Measurements from ENCODE around the gene ARRDC2. TPM values are rescaled to one million over a fixed set of nuclear protein-coding genes. Genes with fewer than 3 reads are reported as not detected.

The ARRDC2 gene
- total and polyA plus RNA-seq, 2 of the 13 experiments (the other 11 are each of a cell fraction or from before 2014, with no cell fraction given), result 2.1 to 3.4 TPM

GRCh38 chr19:18000915-18001776, 6.8 kb upstream of the ARRDC2 start (continued):
- TF ChIP-seq RAD51 (IDR thresholded peaks at IDR 0.05; ENCODE audit: borderline replicate concordance), result no peak
- no peak for TF ChIP-seq SMC3 (IDR thresholded peaks at IDR 0.05; ENCODE audit: low read length)
- no peak for TF ChIP-seq CEBPZ (IDR thresholded peaks at IDR 0.05; ENCODE audit: low read length)
- no peak for TF ChIP-seq JUN (CRISPR knock-in tag; IDR thresholded peaks at IDR 0.05)
- no peak for TF ChIP-seq ZNF33B (CRISPR knock-in tag; IDR thresholded peaks at IDR 0.05)
- TF ChIP-seq PBX2 (CRISPR knock-in tag; IDR thresholded peaks at IDR 0.05), result no peak
- no peak for TF ChIP-seq ZNF414 (CRISPR knock-in tag; IDR thresholded peaks at IDR 0.05)
- TF ChIP-seq MED1 (CRISPR knock-in tag; IDR thresholded peaks at IDR 0.05), result peak; percentile 39; the same call in 1 of the 2 replicates
- peak; percentile 97 for TF ChIP-seq ZNF777 (CRISPR knock-in tag; IDR thresholded peaks at IDR 0.05)
- TF ChIP-seq TP53 (CRISPR knock-in tag; conservative IDR thresholded peaks at IDR 0.05), result no peak
- no peak for TF ChIP-seq ZKSCAN8 (CRISPR knock-in tag; IDR thresholded peaks at IDR 0.05; ENCODE audit: borderline replicate concordance)
- TF ChIP-seq ZSCAN5A (CRISPR knock-in tag; IDR thresholded peaks at IDR 0.05; ENCODE audit: borderline replicate concordance), result no peak
- no peak for TF ChIP-seq ZNF619 (CRISPR knock-in tag; IDR thresholded peaks at IDR 0.05)
- TF ChIP-seq ZNF550 (CRISPR knock-in tag; IDR thresholded peaks at IDR 0.05; ENCODE audit: borderline replicate concordance), result no peak
- no peak for TF ChIP-seq KDM3A (CRISPR knock-in tag; IDR thresholded peaks at IDR 0.05; ENCODE audit: low read depth)
- no peak for TF ChIP-seq AGO2 (optimal IDR thresholded peaks at IDR 0.05; ENCODE audit: low read depth, low read length)
- peak; percentile 56 for TF ChIP-seq PHF8 (CRISPR knock-in tag; IDR thresholded peaks at IDR 0.05)
- no peak for TF ChIP-seq ZNF740 (CRISPR knock-in tag; IDR thresholded peaks at IDR 0.05)
- no peak for TF ChIP-seq DPF2 (CRISPR knock-in tag; IDR thresholded peaks at IDR 0.05; ENCODE audit: borderline replicate concordance, low read depth)
- TF ChIP-seq MEIS1 (CRISPR knock-in tag; IDR thresholded peaks at IDR 0.05; ENCODE audit: borderline replicate concordance), result no peak
- TF ChIP-seq ELK4 (CRISPR knock-in tag; IDR thresholded peaks at IDR 0.05; ENCODE audit: borderline replicate concordance), result no peak
- no peak; the same call in 1 of the 2 replicates for TF ChIP-seq NFKB2 (CRISPR knock-in tag; IDR thresholded peaks at IDR 0.05; ENCODE audit: borderline replicate concordance)
